Keratinocyte (primary cell): Measurements from ENCODE around the gene NIPAL1.

Experiments
- EZH2 ChIP-seq: IDR thresholded peaks from one replicate; pipeline ENCODE4 v1.6.1; 2012; ENCODE audit warnings: inconsistent platforms, mild to moderate bottlenecking, low read length, moderate library complexity
- TF ChIP-seq, protein P1 (sequence below), 3 experiments: IDR thresholded peaks in 1 of 3; conservative IDR thresholded peaks in 1 of 3; optimal IDR thresholded peaks in 1 of 3; 2 replicates in 2 of 3; 3 replicates in 1 of 3; pipeline versions ENCODE3 to v1.5.1; 2011; ENCODE audit warnings: low read length in 3 of 3, mild to moderate bottlenecking in 3 of 3, moderate library complexity in 2 of 3, control low read depth in 1 of 3, inconsistent platforms in 1 of 3; ENCODE audit not compliant: insufficient read depth in 2 of 3; ENCODE audit errors: extremely low read depth in 1 of 3

DNA sequence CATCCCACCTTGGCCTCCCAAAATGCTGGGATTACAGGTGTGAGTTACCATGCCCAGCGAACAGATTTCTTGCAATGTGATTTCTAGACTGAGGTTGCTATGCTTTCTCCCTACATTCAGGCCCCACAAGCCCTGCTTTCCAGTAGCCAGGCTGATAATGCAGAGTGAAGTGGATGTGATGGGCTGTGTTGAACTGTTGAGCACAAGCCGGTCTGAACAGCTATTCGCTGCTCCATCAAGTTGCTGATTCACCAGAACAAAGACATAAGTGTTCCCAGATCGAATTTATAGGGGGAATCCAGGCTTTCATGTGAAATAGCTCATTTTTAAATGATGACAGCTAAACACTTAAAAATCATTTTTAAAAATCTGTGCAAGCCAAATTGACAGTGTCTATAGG, 8.0 kb downstream of the NIPAL1 start:
- TF ChIP-seq, protein P1, sequence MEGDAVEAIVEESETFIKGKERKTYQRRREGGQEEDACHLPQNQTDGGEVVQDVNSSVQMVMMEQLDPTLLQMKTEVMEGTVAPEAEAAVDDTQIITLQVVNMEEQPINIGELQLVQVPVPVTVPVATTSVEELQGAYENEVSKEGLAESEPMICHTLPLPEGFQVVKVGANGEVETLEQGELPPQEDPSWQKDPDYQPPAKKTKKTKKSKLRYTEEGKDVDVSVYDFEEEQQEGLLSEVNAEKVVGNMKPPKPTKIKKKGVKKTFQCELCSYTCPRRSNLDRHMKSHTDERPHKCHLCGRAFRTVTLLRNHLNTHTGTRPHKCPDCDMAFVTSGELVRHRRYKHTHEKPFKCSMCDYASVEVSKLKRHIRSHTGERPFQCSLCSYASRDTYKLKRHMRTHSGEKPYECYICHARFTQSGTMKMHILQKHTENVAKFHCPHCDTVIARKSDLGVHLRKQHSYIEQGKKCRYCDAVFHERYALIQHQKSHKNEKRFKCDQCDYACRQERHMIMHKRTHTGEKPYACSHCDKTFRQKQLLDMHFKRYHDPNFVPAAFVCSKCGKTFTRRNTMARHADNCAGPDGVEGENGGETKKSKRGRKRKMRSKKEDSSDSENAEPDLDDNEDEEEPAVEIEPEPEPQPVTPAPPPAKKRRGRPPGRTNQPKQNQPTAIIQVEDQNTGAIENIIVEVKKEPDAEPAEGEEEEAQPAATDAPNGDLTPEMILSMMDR (optimal IDR thresholded peaks at IDR 0.05 in 1 of 3, IDR thresholded peaks at IDR 0.05 in 1 of 3, conservative IDR thresholded peaks at IDR 0.05 in 1 of 3; ENCODE audit: extremely low read depth in 1 of 3, insufficient read depth in 2 of 3, low read length in 3 of 3): no peak
- no peak for TF ChIP-seq EZH2
